ENCODE results near the gene MUC4.

DNA sequence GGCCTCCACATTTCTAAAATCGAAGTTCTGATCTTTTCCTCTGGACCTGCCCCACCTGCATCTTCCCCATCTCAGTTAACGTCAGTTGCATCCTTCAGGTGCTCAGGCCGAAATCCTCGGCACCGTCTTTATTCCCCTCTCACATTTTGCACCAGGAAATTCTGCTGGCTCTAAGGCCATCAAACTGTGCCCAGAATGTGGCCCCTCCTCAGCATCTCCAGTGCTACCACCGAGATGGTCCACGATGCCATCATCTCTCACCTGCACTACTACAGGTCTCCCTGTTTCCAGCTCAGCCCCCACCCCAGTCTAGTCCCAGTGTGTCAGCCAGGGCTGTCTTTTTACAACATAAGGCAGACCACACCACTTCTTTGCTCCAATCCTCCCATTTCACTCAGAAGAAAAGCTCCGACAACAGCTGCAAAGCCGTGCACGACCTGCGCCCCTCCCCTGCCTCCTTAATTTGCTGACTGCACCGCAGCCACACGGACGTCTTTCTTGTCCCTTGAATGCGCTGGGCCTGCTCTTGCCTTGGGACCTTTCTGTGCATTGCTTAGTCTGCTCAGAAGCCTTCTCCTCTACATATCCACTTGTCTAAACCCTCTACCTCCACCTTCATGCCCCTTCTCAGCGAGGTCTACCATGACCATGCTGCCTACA lies 76.6 kb downstream of the MUC4 start:
- TF ChIP-seq, protein P1, sequence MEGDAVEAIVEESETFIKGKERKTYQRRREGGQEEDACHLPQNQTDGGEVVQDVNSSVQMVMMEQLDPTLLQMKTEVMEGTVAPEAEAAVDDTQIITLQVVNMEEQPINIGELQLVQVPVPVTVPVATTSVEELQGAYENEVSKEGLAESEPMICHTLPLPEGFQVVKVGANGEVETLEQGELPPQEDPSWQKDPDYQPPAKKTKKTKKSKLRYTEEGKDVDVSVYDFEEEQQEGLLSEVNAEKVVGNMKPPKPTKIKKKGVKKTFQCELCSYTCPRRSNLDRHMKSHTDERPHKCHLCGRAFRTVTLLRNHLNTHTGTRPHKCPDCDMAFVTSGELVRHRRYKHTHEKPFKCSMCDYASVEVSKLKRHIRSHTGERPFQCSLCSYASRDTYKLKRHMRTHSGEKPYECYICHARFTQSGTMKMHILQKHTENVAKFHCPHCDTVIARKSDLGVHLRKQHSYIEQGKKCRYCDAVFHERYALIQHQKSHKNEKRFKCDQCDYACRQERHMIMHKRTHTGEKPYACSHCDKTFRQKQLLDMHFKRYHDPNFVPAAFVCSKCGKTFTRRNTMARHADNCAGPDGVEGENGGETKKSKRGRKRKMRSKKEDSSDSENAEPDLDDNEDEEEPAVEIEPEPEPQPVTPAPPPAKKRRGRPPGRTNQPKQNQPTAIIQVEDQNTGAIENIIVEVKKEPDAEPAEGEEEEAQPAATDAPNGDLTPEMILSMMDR (conservative IDR thresholded peaks at IDR 0.05; ENCODE audit: low read length), result no peak
- no peak for TF ChIP-seq EZH2phosphoT487 (IDR thresholded peaks at IDR 0.05; ENCODE audit: borderline replicate concordance)
